ENCODE results near the gene SYT2. TPM values are rescaled to one million over a fixed set of nuclear protein-coding genes. Genes with fewer than 3 reads are reported as not detected.

SYT2 gene
- total RNA-seq, 1 experiment from 2014 or later, result not detected

- TF ChIP-seq CTCF (IDR thresholded peaks at IDR 0.05 in 2 of 3, conservative IDR thresholded peaks at IDR 0.05 in 1 of 3; ENCODE audit: borderline replicate concordance in 1 of 3, insufficient read depth in 1 of 3, low read depth in 2 of 3, low read length in 2 of 3) (peak; percentile 70 to 94 (median 86); a peak in 5 of 6 replicates), CEBPB (IDR thresholded peaks at IDR 0.05; ENCODE audit: low read depth) (no peak), EGR1 (IDR thresholded peaks at IDR 0.05; ENCODE audit: low read depth) (no peak), EZH2 (IDR thresholded peaks at IDR 0.05) (no peak), RAD21 (IDR thresholded peaks at IDR 0.05; ENCODE audit: low read depth) (peak; percentile 81), MAX (IDR thresholded peaks at IDR 0.05) (no peak), REST (IDR thresholded peaks at IDR 0.05; ENCODE audit: low read depth) (no peak)
- no peaks in the 10 kb centered on the region for H4K20me1 ChIP-seq (ENCODE audit: insufficient read depth)
- H3K4me1 ChIP-seq (ENCODE audit: control insufficient read depth in 1 of 2, insufficient read depth in 2 of 2, low read length in 2 of 2), result peaks cover 6 to 23% of the 10 kb centered on the region in 2 experiments; a peak in 3 of 4 replicates
- H3K9ac ChIP-seq (ENCODE audit: low read length), result no peak overlapping the region
- H3K27ac ChIP-seq (ENCODE audit: low read depth, low read length), result no peak overlapping the region
- H3K4me2 ChIP-seq (ENCODE audit: low read length), result no peak overlapping the region
- H3K27me3 ChIP-seq (ENCODE audit: insufficient read depth, low read length), result no peaks in the 10 kb centered on the region
- no peaks in the 10 kb centered on the region for H3K9me2 ChIP-seq (ENCODE audit: insufficient read depth)
- DNase-seq (ENCODE audit: low read depth, low spot score), result peak; percentile 13
- CTCF ChIA-PET, result interaction anchor here (0.8 kb wide), 1 partner anchor 17 kb away, joined by 3 read pairs; no protein-coding TSS in a partner anchor
- H3K79me2 ChIP-seq (ENCODE audit: insufficient read depth, low read length), result no peaks in the 10 kb centered on the region
- RAD21 ChIA-PET (ENCODE audit: low non-redundant PET in 1 of 2, low total read pairs in 2 of 2, uncharacterized antibody in 2 of 2, unreplicated experiment in 2 of 2), result no interaction called here
- no peak overlapping the region for H3K4me3 ChIP-seq (replicated peaks in 1 of 2; ENCODE audit: low read depth in 1 of 2, low read length in 2 of 2)
- no TSS peak for BruUV-seq (replicated peaks)
- peak; percentile 73 for ATAC-seq
- H3K9me3 ChIP-seq (ENCODE audit: control insufficient read depth in 1 of 2, insufficient read depth in 1 of 2, low read depth in 1 of 2, low read length in 2 of 2), result no peaks in the 10 kb centered on the region
- no peak overlapping the region for H2AFZ ChIP-seq (ENCODE audit: low read depth, low read length, poor library complexity, severe bottlenecking)
- intact Hi-C loops (cut with micrococcal nuclease), result loop anchor here (5.0 to 10.0 kb wide), 2 partner anchors 107 to 230 kb away; partner anchors contain the start of gene UBE2T
- no peaks in the 10 kb centered on the region for H3K36me3 ChIP-seq (ENCODE audit: control insufficient read depth in 1 of 2, insufficient read depth in 2 of 2, low read length in 2 of 2)
- POLR2A ChIA-PET, result no interaction called here
Measured at GRCh38 chr1:202571719-202572339, 138.4 kb downstream of the SYT2 start.
